SK-N-SH treated with all-trans-retinoic acid at 6 μM for 48 hours (cell line): ENCODE data around the gene GNGT2.

Source experiments
- ATAC-seq: fragments of 200-7000 bp; cut with Tn5 transposase; 3 replicates; pipeline ENCODE4 v1.9.1; 2020; ENCODE audit warnings: mild to moderate bottlenecking, moderate library complexity
- ARNTL ChIP-seq: fragments of 450-650 bp; formaldehyde crosslinking; IDR thresholded peaks from 2 replicates; pipeline ENCODE4 v1.5.0; 2020; ENCODE audit warnings: low read depth, mild to moderate bottlenecking, moderate library complexity, borderline replicate concordance
- BACH2 ChIP-seq: fragments of 250-450 bp; sonication (Bioruptor Pico); IDR thresholded peaks from 2 replicates; pipeline ENCODE4 v1.9.0; 2021; ENCODE audit warnings: mild to moderate bottlenecking, borderline replicate concordance
- CSDC2 ChIP-seq: fragments of 250-450 bp; sonication (Bioruptor Pico); IDR thresholded peaks from 2 replicates; pipeline ENCODE4 v1.5.0; 2020; ENCODE audit warnings: mild to moderate bottlenecking, moderate library complexity
- ESRRG ChIP-seq: fragments of 250-450 bp; sonication (Bioruptor Pico); IDR thresholded peaks from 2 replicates; pipeline ENCODE4 v1.6.1; 2021; ENCODE audit warnings: mild to moderate bottlenecking
- GLIS3 ChIP-seq: fragments of 250-450 bp; sonication (Bioruptor Pico); IDR thresholded peaks from 2 replicates; pipeline ENCODE4 v1.5.0; 2020; ENCODE audit warnings: mild to moderate bottlenecking, moderate library complexity
- PPARA ChIP-seq: fragments of 250-450 bp; sonication (Bioruptor Pico); IDR thresholded peaks from 2 replicates; pipeline ENCODE4 v1.5.0; 2020; ENCODE audit warnings: mild to moderate bottlenecking, borderline replicate concordance
- RARB ChIP-seq: fragments of 250-450 bp; sonication (Bioruptor Pico); IDR thresholded peaks from 2 replicates; pipeline ENCODE4 v1.8.0; 2021; ENCODE audit warnings: mild to moderate bottlenecking, moderate library complexity
- SNAI2 ChIP-seq: fragments of 250-450 bp; sonication (Bioruptor Pico); IDR thresholded peaks from 2 replicates; pipeline ENCODE4 v1.5.0; 2020; ENCODE audit warnings: mild to moderate bottlenecking, moderate library complexity
- TCF4 ChIP-seq: fragments of 250-450 bp; sonication (Bioruptor Pico); IDR thresholded peaks from 2 replicates; pipeline ENCODE4 v1.8.0; 2021; ENCODE audit warnings: mild to moderate bottlenecking, moderate library complexity, borderline replicate concordance
- TOX ChIP-seq: fragments of 250-450 bp; sonication (Bioruptor Pico); IDR thresholded peaks from 2 replicates; pipeline ENCODE4 v1.8.0; 2021; ENCODE audit warnings: mild to moderate bottlenecking, moderate library complexity, borderline replicate concordance
- TSHZ2 ChIP-seq: fragments of 250-450 bp; sonication (Bioruptor Pico); IDR thresholded peaks from 2 replicates; pipeline ENCODE4 v1.5.0; 2020; ENCODE audit warnings: mild to moderate bottlenecking, moderate library complexity
- ZC3H10 ChIP-seq: fragments of 250-450 bp; sonication (Bioruptor Pico); IDR thresholded peaks from 2 replicates; pipeline ENCODE4 v1.5.1; 2021; ENCODE audit warnings: mild to moderate bottlenecking, moderate library complexity
- ZFP3 ChIP-seq: fragments of 250-450 bp; sonication (Bioruptor Pico); IDR thresholded peaks from 2 replicates; pipeline ENCODE4 v1.5.0; 2020; ENCODE audit warnings: mild to moderate bottlenecking, moderate library complexity
- ZFP30 ChIP-seq: fragments of 450-650 bp; formaldehyde crosslinking; IDR thresholded peaks from 2 replicates; pipeline ENCODE4 v1.5.0; 2022; ENCODE audit warnings: mild to moderate bottlenecking, moderate library complexity
- ZNF565 ChIP-seq: fragments of 450-650 bp; formaldehyde crosslinking; conservative IDR thresholded peaks from 2 replicates; pipeline ENCODE4 v1.5.0; 2020; ENCODE audit warnings: low read depth, mild to moderate bottlenecking, moderate library complexity
- ZNF70 ChIP-seq: fragments of 450-650 bp; formaldehyde crosslinking; IDR thresholded peaks from 2 replicates; pipeline ENCODE4 v1.5.0; 2020; ENCODE audit warnings: mild to moderate bottlenecking, moderate library complexity
- ZNF8 ChIP-seq: fragments of 450-650 bp; formaldehyde crosslinking; IDR thresholded peaks from 2 replicates; pipeline ENCODE4 v1.5.0; 2020; ENCODE audit warnings: mild to moderate bottlenecking, moderate library complexity
- TF ChIP-seq, protein P1 (sequence below): fragments of 250-450 bp; sonication (Bioruptor Pico); IDR thresholded peaks from 2 replicates; pipeline ENCODE4 v1.8.0; 2021; ENCODE audit warnings: low read depth, mild to moderate bottlenecking, moderate library complexity, borderline replicate concordance
- TF ChIP-seq, protein P2 (sequence below): fragments of 250-450 bp; sonication (Bioruptor Pico); IDR thresholded peaks from 2 replicates; pipeline ENCODE4 v1.8.0; 2020; ENCODE audit warnings: mild to moderate bottlenecking, moderate library complexity, borderline replicate concordance
- TF ChIP-seq, protein P3 (sequence below): fragments of 250-450 bp; sonication (Bioruptor Pico); IDR thresholded peaks from 2 replicates; pipeline ENCODE4 v1.5.1; 2020; ENCODE audit warnings: low read depth, mild to moderate bottlenecking, moderate library complexity
- TF ChIP-seq, protein P4 (sequence below): fragments of 250-450 bp; sonication (Bioruptor Pico); IDR thresholded peaks from 2 replicates; pipeline ENCODE4 v1.5.1; 2021; ENCODE audit warnings: mild to moderate bottlenecking, moderate library complexity

Gene GNGT2

DNA sequence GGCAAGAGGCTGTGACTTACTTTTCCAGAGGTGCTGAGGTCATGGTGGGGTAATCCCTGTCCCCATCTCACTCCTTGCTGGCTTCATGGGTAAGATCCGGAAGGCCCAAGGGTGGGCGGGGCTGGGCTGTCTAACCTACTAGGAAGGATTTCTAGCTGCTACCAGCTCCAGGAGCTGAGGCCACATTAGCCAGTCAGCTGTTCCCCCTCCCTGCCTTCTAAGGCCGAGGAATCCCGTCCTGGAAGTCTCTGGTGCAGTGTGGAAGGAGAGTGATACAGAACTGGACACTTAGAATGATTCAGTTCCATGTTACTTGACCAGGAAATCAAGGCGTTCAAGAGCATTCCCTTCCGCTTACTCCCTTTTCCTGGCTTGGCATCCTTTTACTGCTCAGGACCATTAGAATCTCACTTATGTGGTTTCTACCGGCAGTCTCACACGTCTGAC lies 8.9 kb downstream of the GNGT2 start:
- peak; percentile 64 for ATAC-seq
- TF ChIP-seq TCF4 (CRISPR knock-in tag) (no peak), ZFP3 (no peak)

GRCh38 chr17:49200423-49201083 lies 9.8 kb downstream of the GNGT2 start:
- no peak for TF ChIP-seq ZNF70 (CRISPR knock-in tag)
- no peak for TF ChIP-seq CSDC2 (CRISPR knock-in tag)
- TF ChIP-seq ZNF8 (CRISPR knock-in tag), result no peak
- TF ChIP-seq, protein P1, sequence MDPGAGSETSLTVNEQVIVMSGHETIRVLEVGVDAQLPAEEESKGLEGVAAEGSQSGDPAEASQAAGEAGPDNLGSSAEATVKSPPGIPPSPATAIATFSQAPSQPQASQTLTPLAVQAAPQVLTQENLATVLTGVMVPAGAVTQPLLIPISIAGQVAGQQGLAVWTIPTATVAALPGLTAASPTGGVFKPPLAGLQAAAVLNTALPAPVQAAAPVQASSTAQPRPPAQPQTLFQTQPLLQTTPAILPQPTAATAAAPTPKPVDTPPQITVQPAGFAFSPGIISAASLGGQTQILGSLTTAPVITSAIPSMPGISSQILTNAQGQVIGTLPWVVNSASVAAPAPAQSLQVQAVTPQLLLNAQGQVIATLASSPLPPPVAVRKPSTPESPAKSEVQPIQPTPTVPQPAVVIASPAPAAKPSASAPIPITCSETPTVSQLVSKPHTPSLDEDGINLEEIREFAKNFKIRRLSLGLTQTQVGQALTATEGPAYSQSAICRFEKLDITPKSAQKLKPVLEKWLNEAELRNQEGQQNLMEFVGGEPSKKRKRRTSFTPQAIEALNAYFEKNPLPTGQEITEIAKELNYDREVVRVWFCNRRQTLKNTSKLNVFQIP, result no peak
- TF ChIP-seq, protein P2, sequence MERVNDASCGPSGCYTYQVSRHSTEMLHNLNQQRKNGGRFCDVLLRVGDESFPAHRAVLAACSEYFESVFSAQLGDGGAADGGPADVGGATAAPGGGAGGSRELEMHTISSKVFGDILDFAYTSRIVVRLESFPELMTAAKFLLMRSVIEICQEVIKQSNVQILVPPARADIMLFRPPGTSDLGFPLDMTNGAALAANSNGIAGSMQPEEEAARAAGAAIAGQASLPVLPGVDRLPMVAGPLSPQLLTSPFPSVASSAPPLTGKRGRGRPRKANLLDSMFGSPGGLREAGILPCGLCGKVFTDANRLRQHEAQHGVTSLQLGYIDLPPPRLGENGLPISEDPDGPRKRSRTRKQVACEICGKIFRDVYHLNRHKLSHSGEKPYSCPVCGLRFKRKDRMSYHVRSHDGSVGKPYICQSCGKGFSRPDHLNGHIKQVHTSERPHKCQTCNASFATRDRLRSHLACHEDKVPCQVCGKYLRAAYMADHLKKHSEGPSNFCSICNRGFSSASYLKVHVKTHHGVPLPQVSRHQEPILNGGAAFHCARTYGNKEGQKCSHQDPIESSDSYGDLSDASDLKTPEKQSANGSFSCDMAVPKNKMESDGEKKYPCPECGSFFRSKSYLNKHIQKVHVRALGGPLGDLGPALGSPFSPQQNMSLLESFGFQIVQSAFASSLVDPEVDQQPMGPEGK, result no peak
- TF ChIP-seq, protein P3, sequence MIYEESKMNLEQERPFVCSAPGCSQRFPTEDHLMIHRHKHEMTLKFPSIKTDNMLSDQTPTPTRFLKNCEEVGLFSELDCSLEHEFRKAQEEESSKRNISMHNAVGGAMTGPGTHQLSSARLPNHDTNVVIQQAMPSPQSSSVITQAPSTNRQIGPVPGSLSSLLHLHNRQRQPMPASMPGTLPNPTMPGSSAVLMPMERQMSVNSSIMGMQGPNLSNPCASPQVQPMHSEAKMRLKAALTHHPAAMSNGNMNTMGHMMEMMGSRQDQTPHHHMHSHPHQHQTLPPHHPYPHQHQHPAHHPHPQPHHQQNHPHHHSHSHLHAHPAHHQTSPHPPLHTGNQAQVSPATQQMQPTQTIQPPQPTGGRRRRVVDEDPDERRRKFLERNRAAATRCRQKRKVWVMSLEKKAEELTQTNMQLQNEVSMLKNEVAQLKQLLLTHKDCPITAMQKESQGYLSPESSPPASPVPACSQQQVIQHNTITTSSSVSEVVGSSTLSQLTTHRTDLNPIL (CRISPR knock-in tag), result no peak
- TF ChIP-seq SNAI2 (CRISPR knock-in tag), result no peak
- TF ChIP-seq TOX, result no peak
- TF ChIP-seq ARNTL, result no peak
- no peak for TF ChIP-seq ZFP3
- no peak for TF ChIP-seq ZFP30 (CRISPR knock-in tag)
- TF ChIP-seq, protein P4, sequence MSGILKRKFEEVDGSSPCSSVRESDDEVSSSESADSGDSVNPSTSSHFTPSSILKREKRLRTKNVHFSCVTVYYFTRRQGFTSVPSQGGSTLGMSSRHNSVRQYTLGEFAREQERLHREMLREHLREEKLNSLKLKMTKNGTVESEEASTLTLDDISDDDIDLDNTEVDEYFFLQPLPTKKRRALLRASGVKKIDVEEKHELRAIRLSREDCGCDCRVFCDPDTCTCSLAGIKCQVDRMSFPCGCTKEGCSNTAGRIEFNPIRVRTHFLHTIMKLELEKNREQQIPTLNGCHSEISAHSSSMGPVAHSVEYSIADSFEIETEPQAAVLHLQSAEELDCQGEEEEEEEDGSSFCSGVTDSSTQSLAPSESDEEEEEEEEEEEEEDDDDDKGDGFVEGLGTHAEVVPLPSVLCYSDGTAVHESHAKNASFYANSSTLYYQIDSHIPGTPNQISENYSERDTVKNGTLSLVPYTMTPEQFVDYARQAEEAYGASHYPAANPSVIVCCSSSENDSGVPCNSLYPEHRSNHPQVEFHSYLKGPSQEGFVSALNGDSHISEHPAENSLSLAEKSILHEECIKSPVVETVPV (CRISPR knock-in tag), result no peak
- TF ChIP-seq TSHZ2, result no peak
- no peak for TF ChIP-seq TCF4 (CRISPR knock-in tag)
- TF ChIP-seq ESRRG, result no peak
- TF ChIP-seq ZNF565 (CRISPR knock-in tag), result no peak
- TF ChIP-seq ZC3H10, result no peak
- TF ChIP-seq GLIS3, result no peak
- no peak for ATAC-seq

GRCh38 chr17:49198211-49198610 lies 12.2 kb downstream of the GNGT2 start:
- ATAC-seq, result no peak
- TF ChIP-seq ZNF565 (CRISPR knock-in tag) (no peak), GLIS3 (no peak), TSHZ2 (no peak), BACH2 (no peak), ZNF8 (CRISPR knock-in tag) (no peak), SNAI2 (CRISPR knock-in tag) (no peak), ZFP30 (CRISPR knock-in tag) (no peak), RARB (CRISPR knock-in tag) (no peak), CSDC2 (CRISPR knock-in tag) (no peak), ESRRG (no peak), PPARA (CRISPR knock-in tag) (no peak), ZNF70 (CRISPR knock-in tag) (no peak), ZFP3 (no peak), ARNTL (no peak)
- TF ChIP-seq, protein P3 (CRISPR knock-in tag), result no peak
- TF ChIP-seq, protein P1, result no peak
